Muscle layer of duodenum (tissue), 2 donors: ENCODE results near the gene TOB1.

Source experiments
- H3K27ac ChIP-seq: one replicate; pipeline ENCODE4 v1.7.0; 2013; ENCODE audit warnings: mild to moderate bottlenecking, low read length
- H3K27me3 ChIP-seq: one replicate; pipeline ENCODE4 v1.7.0; 2013; ENCODE audit warnings: low read depth, mild to moderate bottlenecking, control low read depth, low read length
- H3K36me3 ChIP-seq, 2 donors: one replicate each; pipeline ENCODE4 v1.7.0; 2013; ENCODE audit warnings: low read length in 2 of 2, control low read depth in 1 of 2, mild to moderate bottlenecking in 1 of 2; ENCODE audit not compliant: insufficient read depth in 2 of 2, control insufficient read depth in 1 of 2
- H3K4me1 ChIP-seq, 2 donors: one replicate each; pipeline ENCODE4 v1.7.0; 2013; ENCODE audit warnings: low read length in 2 of 2, mild to moderate bottlenecking in 2 of 2, control low read depth in 1 of 2, moderate library complexity in 1 of 2; ENCODE audit not compliant: insufficient read depth in 2 of 2, control insufficient read depth in 1 of 2
- H3K4me3 ChIP-seq, 2 donors: one replicate each; pipeline ENCODE4 v1.7.0; 2013; ENCODE audit warnings: low read length in 2 of 2, low read depth in 1 of 2, mild to moderate bottlenecking in 1 of 2
- H3K9me3 ChIP-seq, 2 donors: one replicate each; pipeline ENCODE4 v1.7.0; 2013; ENCODE audit warnings: low read length in 2 of 2, control low read depth in 1 of 2, mild to moderate bottlenecking in 1 of 2; ENCODE audit not compliant: control insufficient read depth in 1 of 2
- donor health status: healthy.

Gene TOB1

GRCh38 chr17:50892101-50892776, 26.1 kb upstream of the TOB1 start:
- H3K4me3 ChIP-seq: no peak overlapping the region
- no peak overlapping the region for H3K27ac ChIP-seq
- H3K36me3 ChIP-seq: no peaks in the 10 kb centered on the region
- H3K27me3 ChIP-seq: no peaks in the 10 kb centered on the region
- H3K9me3 ChIP-seq: no peaks in the 10 kb centered on the region
- H3K4me1 ChIP-seq: no peaks in the 10 kb centered on the region

- H3K4me1 ChIP-seq: no peaks in the 10 kb centered on the region
- no peak overlapping the region for H3K27ac ChIP-seq
- H3K4me3 ChIP-seq: no peak overlapping the region
- no peaks in the 10 kb centered on the region for H3K9me3 ChIP-seq
- H3K36me3 ChIP-seq: no peaks in the 10 kb centered on the region
- H3K27me3 ChIP-seq: no peaks in the 10 kb centered on the region
These were observed 25.4 kb upstream of the TOB1 start for GRCh38 chr17:50891577-50891989.

- Histone ChIP-seq H3K9me3 (no peaks in the 10 kb centered on the region), H3K4me3 (no peak overlapping the region), H3K27ac (no peak overlapping the region), H3K4me1 (no peaks in the 10 kb centered on the region), H3K36me3 (no peaks in the 10 kb centered on the region), H3K27me3 (no peaks in the 10 kb centered on the region)
These were observed 24.7 kb upstream of the TOB1 start for GRCh38 chr17:50890675-50891516.

- no peaks in the 10 kb centered on the region for H3K27me3 ChIP-seq
- peak overlapping the region; percentile 1 for H3K27ac ChIP-seq
- H3K4me3 ChIP-seq: no peak overlapping the region
- no peaks in the 10 kb centered on the region for H3K36me3 ChIP-seq
- H3K4me1 ChIP-seq: no peaks in the 10 kb centered on the region
- H3K9me3 ChIP-seq: no peaks in the 10 kb centered on the region
These were observed 23.5 kb upstream of the TOB1 start for GRCh38 chr17:50889528-50890118.

- no peak overlapping the region for H3K27ac ChIP-seq
- peaks cover 0 to 4% of the 10 kb centered on the region in 2 donors for H3K4me1 ChIP-seq
These were observed 21.6 kb upstream of the TOB1 start for GRCh38 chr17:50887705-50888245.

GRCh38 chr17:50884439-50885311, 18.5 kb upstream of the TOB1 start:
- Histone ChIP-seq H3K36me3 (no peaks in the 10 kb centered on the region), H3K27me3 (no peaks in the 10 kb centered on the region), H3K27ac (peak overlapping the region; percentile 92), H3K4me1 (peaks cover 0 to 4% of the 10 kb centered on the region in 2 donors), H3K4me3 (no peak overlapping the region), H3K9me3 (peaks cover 0 to 2% of the 10 kb centered on the region in 2 donors)

More at GRCh38 chr17:50887705-50888245, 21.6 kb upstream of the TOB1 start:
- H3K27me3 ChIP-seq: no peaks in the 10 kb centered on the region
- no peaks in the 10 kb centered on the region for H3K36me3 ChIP-seq
- no peaks in the 10 kb centered on the region for H3K9me3 ChIP-seq
- no peak overlapping the region for H3K4me3 ChIP-seq

GRCh38 chr17:50883850-50884438, 17.8 kb upstream of the TOB1 start:
- Histone ChIP-seq H3K4me1 (peaks cover 0 to 4% of the 10 kb centered on the region in 2 donors), H3K27me3 (no peaks in the 10 kb centered on the region), H3K36me3 (no peaks in the 10 kb centered on the region), H3K9me3 (peaks cover 0 to 2% of the 10 kb centered on the region in 2 donors), H3K4me3 (no peak overlapping the region), H3K27ac (peak overlapping the region; percentile 92)

GRCh38 chr17:50882851-50883250, 16.7 kb upstream of the TOB1 start:
- H3K27ac ChIP-seq: no peak overlapping the region
- H3K36me3 ChIP-seq: no peaks in the 10 kb centered on the region
- no peak overlapping the region for H3K4me3 ChIP-seq
- H3K4me1 ChIP-seq: peaks cover 0 to 4% of the 10 kb centered on the region in 2 donors
- peaks cover 0 to 2% of the 10 kb centered on the region in 2 donors for H3K9me3 ChIP-seq
- H3K27me3 ChIP-seq: no peaks in the 10 kb centered on the region

GRCh38 chr17:50881182-50881581, 15.0 kb upstream of the TOB1 start:
- no peak overlapping the region for H3K27ac ChIP-seq
- H3K36me3 ChIP-seq: no peaks in the 10 kb centered on the region
- peaks cover 0 to 2% of the 10 kb centered on the region in 2 donors for H3K9me3 ChIP-seq
- no peak overlapping the region for H3K4me3 ChIP-seq
- no peaks in the 10 kb centered on the region for H3K27me3 ChIP-seq
- peaks cover 0 to 4% of the 10 kb centered on the region in 2 donors for H3K4me1 ChIP-seq

GRCh38 chr17:50879086-50879485, 12.9 kb upstream of the TOB1 start:
- H3K4me1 ChIP-seq: peaks cover 0 to 1% of the 10 kb centered on the region in 2 donors
- no peaks in the 10 kb centered on the region for H3K27me3 ChIP-seq
- H3K4me3 ChIP-seq: no peak overlapping the region
- H3K36me3 ChIP-seq: no peaks in the 10 kb centered on the region
- H3K27ac ChIP-seq: no peak overlapping the region
- H3K9me3 ChIP-seq: peaks cover 0 to 2% of the 10 kb centered on the region in 2 donors
